HG02943 (cell line): ENCODE results near the gene RAB15.

Experiments
- ATAC-seq: cut with Tn5 transposase; IDR thresholded peaks from one replicate; pipeline ENCODE4 v1.9.1; 2021; ENCODE audit warnings: mild to moderate bottlenecking, low read depth, moderate library complexity; ENCODE audit not compliant: unreplicated experiment

RAB15 gene

GRCh38 chr14:64939817-64940190 lies 32.3 kb downstream of the RAB15 start:
- ATAC-seq = no peak

GRCh38 chr14:64938972-64939816 lies 32.9 kb downstream of the RAB15 start:
- ATAC-seq = no peak

DNA sequence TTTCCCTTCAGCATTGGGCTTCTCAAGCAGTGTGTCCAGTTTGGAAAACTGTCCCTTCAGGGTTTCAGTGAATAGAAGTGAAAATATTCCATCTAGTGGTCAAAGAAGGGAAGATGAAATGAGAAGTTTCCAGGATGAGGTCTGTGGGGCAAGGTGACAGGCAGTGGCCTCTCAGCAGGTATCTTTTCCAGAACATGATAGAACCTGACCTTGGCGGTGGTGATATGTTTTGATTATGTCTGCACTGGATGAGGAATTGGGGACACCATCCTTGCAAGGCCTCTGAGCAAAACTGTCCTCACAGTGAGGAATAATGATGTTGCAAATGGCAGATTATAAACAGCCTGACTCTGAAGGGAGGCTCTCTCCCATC lies 34.3 kb downstream of the RAB15 start:
- ATAC-seq = no peak

- no peak for ATAC-seq
Observed at GRCh38 chr14:64937171-64937820, 34.8 kb downstream of the RAB15 start.

GRCh38 chr14:64935508-64935907 lies 36.6 kb downstream of the RAB15 start:
- ATAC-seq = no peak

- ATAC-seq = no peak
Observed at GRCh38 chr14:64934338-64934929, 37.7 kb downstream of the RAB15 start.

DNA sequence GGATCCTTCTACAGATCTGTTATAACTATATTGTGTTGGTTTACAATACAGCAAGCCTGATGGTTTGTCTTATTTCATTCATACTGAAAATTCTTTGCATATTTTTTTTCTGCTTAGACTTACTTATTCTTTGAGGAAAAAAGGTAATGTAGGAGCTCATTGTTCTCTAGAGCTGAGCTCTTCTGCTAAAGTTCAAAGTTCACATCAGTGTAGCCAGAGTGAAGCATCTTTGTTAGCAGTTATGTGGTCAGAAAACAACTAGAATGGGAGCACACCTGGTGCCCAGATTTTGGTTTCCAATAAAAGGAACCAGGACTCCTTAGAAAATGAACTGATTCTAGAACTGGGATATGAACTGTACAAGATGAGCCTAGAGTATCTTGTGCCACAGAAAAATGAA lies 39.9 kb downstream of the RAB15 start:
- no peak for ATAC-seq

DNA sequence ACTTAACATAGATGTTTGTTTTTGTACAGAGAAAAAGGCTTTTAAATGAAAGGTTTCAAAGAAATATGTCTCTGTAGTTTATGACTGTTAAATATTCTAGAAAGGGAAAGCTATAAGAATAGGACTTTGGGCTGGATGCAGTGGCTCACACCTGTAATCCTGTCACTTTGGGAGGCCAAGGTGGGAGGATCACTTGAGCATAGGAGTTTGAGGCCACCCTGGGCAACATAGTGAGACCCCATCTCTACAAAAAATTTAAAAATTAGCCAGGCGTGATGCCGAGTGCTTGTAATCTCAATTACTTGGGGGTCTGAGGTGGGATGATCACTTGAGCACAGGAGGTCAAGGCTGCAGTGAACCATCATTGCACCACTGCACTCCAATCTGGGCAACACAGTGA lies 41.0 kb downstream of the RAB15 start:
- ATAC-seq = no peak

GRCh38 chr14:64930085-64930843 lies 41.9 kb downstream of the RAB15 start:
- no peak for ATAC-seq

- ATAC-seq = no peak
Observed at GRCh38 chr14:64929014-64929359, 43.1 kb downstream of the RAB15 start.

DNA sequence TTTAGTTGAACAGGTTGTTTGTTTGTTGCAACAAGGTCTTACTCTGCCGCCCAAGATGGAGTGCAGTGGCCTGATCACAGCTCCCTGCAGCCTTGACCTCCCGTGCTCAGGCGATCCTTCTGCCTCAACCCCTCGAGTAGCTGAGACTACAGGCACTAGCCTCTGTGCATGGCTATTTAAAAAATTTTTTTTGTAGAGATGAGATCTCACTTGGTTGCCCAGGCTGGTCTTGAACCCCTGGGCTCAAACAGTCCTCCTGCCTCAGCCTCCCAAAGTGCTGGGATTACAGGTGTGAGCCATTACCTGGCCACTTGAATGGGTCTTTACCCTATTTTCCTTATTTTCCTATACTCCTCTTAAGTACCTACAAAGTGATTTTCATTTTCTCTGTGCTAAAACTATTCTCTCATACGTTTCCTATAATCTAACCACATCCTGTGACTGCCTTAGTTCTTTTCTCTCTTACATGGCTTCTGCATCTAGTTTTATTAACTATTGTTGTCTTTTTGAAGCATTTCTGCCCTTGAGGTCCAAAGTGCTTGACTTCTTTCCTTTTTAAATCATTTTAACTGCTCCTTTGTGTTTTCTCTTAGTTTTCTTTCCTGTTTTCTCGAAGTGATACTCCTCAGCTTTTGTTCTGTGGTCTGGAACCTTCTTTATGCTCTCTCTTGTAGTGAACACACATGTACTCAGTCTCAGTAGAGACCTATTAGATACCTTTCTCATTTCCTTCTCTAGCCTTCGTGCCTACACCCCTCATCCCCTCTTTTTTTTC lies 43.7 kb downstream of the RAB15 start:
- ATAC-seq = no peak

- ATAC-seq = no peak
Observed at GRCh38 chr14:64927031-64927430, 45.1 kb downstream of the RAB15 start.

- no peak for ATAC-seq
Observed at GRCh38 chr14:64926398-64926995, 45.6 kb downstream of the RAB15 start.

DNA sequence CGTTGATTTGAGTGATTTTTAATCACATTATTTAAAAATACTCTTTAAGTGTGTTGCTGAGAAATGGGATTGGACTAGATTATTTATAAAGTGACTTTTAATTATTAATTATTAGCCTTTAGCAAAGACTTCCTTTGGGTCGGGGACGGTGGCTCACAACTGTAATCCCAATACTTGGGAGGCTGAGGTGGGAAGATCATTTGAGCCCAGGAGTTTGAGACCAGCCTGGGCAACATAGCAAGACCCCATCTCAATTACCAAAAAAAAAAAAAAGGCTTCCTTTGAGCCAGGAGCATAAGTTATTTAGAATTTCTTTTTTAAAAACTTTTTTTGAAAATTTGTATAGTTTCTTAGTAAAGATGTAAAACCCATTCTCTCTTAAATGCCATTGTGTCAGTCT lies 49.1 kb downstream of the RAB15 start:
- ATAC-seq = no peak

- ATAC-seq = no peak
Observed at GRCh38 chr14:64920465-64920864, 51.7 kb downstream of the RAB15 start.

DNA sequence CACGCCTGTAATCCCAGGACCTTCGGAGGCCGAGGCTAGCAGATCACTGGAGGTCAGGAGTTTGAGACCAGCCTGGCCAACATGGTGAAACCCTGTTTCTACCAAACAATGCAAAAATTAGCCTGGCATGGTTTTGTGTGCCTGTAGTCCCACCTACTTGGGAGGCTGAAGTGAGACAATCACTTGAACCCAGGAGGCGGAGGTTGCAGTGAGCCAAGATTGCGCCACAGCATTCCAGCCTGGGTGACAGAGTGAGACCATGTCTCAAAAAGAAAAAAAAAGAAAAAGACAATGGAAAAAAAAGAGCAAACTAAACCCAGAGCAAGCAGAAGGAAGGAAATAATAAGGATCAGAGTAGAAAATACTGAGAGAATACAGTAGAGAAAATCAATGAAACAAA lies 52.5 kb downstream of the RAB15 start:
- ATAC-seq = no peak

DNA sequence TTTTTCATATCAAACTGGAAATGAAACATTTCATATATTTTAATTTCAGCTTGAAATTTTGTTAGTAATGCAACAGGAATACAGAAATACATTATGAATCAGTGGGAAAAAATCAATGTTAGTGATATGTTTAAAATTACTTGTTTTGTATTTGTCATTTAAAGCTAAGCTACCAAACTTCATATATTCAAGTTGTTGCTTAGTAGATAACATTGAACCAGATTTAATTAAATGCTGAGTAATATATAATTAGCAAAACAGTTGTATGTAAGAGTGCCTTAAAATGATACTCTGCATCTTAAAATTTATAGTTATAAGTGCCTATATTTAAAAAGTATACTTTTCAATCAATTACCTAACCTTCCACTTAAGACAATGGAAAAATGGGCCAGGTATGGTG lies 52.9 kb downstream of the RAB15 start:
- ATAC-seq = no peak

GRCh38 chr14:64918216-64918615 lies 53.9 kb downstream of the RAB15 start:
- ATAC-seq = no peak

DNA sequence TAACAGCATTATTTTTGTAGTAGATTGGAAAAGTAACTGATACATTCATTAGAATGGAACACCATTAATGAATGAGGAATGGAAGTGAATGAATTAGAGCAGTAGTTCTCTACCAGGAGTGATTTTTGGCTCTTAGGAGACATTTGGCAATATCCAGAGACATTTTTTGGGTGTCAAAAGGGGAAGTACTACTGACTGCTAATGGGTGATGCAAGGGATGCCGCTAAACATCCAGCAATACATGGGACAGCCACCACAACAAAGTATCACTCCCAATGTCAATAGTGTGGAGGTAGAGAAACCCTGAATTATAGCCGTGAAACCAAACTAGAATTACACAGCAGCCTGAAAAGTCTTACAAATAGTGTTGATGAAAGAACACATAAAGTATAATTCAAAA lies 56.3 kb downstream of the RAB15 start:
- ATAC-seq = no peak

DNA sequence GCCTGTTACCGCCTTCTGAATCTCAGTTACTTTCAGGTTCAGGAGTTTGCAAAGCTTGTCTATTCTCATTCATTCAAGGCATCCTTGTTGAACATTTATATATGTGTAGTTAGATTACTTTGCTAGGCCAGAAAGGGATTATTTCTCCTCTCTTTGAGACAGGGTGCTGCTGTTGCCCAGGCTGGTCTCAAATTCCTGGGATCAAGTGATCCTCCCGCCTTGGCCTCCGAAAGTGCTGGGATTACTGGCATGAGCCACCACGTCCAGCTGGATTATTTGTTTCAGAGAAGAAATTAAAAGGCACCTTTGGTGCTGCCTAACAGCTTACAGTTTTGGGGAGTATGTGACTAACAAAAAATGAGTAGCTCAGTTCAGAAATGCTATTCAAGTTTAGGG lies 57.1 kb downstream of the RAB15 start:
- ATAC-seq = no peak
